GM21619 (cell line): ENCODE measurements around the gene INVS.
"Not testable (repeated sequence)": the region's sequence is repeated elsewhere in the genome, so short reads cannot be mapped to it uniquely, and the experiment has no call there.

Source experiments
- ATAC-seq: cut with Tn5 transposase; IDR thresholded peaks from one replicate; pipeline ENCODE4 v1.9.1; 2021; ENCODE audit not compliant: unreplicated experiment

Gene INVS

DNA sequence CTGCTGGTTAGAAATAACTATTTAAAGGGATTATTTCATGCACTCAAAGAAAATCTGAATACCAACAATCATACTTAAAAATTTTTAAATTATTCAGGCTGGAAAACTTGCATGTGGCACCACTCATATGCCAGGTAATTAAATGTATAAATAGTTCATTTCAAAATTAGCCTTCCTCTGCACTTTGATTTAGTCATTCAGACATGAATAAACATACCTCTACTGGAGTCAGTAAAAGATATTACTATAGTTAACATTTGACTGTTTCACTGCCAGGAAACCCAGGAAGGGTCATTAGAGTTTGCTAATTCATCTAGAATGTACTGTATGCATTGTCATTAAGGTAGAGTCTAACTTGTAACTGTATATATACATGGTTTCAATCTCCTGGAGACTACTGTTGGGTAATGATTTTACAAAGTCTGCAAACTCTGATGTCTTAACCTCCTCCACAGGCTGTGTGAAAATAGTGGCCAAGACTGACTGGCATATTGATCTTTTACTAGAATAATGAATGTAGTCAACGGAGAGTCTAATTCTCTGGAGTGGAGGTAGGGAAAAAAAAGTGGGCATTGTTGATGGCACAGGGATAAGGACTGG, 210.0 kb downstream of the INVS start:
- ATAC-seq = no peak

- ATAC-seq = no peak
Observed at GRCh38 chr9:100309992-100310391, 210.9 kb downstream of the INVS start.

- ATAC-seq = no peak
Observed at GRCh38 chr9:100315561-100315960, 216.5 kb downstream of the INVS start.

GRCh38 chr9:100317706-100318105, 218.7 kb downstream of the INVS start:
- no peak for ATAC-seq

- no peak for ATAC-seq
Observed at GRCh38 chr9:100322954-100323536, 224.0 kb downstream of the INVS start.

- ATAC-seq = no peak
Observed at GRCh38 chr9:100324594-100325200, 225.7 kb downstream of the INVS start.

GRCh38 chr9:100338736-100339135, 239.7 kb downstream of the INVS start:
- not testable (repeated sequence) for ATAC-seq

DNA sequence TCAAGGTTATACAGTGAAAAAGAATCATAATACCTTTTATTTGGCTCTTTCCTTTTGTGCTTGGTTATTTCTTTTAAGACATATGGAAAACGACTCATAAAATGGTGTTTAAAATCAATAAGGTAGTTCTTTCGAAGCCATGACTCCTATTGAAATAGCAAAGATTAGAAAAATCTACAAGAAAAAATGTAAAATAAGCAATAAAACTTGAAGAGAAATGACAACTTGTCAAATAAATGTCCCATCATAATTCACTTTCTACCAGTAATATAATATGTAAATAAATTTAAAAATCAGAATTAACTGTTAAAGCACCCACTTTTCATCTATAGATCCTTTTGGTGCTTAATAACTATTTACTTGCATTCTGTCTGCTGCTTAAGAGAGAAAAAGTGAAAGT, 241.2 kb downstream of the INVS start:
- ATAC-seq = no peak

GRCh38 chr9:100341889-100342288, 242.8 kb downstream of the INVS start:
- ATAC-seq = no peak

DNA sequence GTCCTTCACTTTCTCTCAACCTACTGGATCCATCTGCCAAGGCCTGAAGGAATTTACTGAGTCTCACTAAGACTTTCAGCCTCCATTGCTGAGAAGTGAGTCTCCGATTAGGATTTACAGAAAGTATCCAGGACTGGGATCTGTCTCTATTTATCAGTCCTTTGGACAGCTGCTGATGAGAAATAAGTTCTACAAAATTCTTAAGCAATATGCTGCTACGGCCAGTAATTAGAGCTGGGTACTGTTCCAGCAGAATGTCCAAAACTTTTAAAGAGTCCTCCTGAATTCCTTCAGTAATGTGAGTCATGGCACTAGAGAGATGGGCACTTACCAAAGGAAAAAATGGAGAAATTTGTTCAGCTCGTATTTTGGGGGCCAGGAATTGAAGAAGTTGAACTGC, 247.8 kb downstream of the INVS start:
- no peak for ATAC-seq

DNA sequence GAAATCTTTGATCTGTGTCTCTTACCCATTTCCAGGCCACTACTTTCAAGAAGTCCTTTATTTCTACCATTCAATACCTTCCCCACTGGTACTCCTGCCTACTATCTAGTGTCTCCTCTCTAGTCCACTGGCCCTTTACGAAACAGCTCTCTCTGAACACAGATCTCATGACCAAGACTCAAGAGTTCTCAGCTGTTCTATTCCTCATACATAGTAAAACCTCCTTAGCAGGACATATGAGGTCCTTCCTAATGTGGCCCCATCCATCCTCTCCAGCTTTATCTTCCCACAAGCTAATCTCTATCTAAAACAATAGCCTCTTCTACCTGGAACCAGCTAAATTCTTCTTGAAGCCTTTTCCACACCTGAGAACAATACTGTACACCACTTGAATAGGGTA, 251.1 kb downstream of the INVS start:
- no peak for ATAC-seq
